Cardiac muscle cell (in vitro differentiated cells and primary cell): ENCODE results near the gene VAX1. TPM values are rescaled to one million over a fixed set of nuclear protein-coding genes. Genes with fewer than 3 reads are reported as not detected.

Experiments
- DNase-seq, 2 donors: peaks; one replicate each; pipeline versions ENCODE4 v3.0.0 to v3.0.0-alpha.2; 2010 to 2017; ENCODE audit warnings: low read depth in 1 of 2, low spot score in 1 of 2
- H3K27ac ChIP-seq: fragments of 200-600 bp; sonication (generic); 2 replicates; pipeline ENCODE4 v1.5.1; 2016
- H3K27me3 ChIP-seq: fragments of 200-600 bp; sonication (generic); 2 replicates; pipeline ENCODE4 v1.6.0; 2016; ENCODE audit warnings: control low read depth
- H3K36me3 ChIP-seq: fragments of 200-600 bp; sonication (generic); 2 replicates; pipeline ENCODE4 v1.5.1; 2016; ENCODE audit warnings: control low read depth
- H3K4me1 ChIP-seq: fragments of 200-600 bp; sonication (generic); 2 replicates; pipeline ENCODE4 v1.8.1; 2017; ENCODE audit warnings: low read depth, mild to moderate bottlenecking, mixed run types
- H3K4me3 ChIP-seq: fragments of 200-600 bp; sonication (generic); 2 replicates; pipeline ENCODE4 v1.5.1; 2016; ENCODE audit warnings: mild to moderate bottlenecking
- H3K9me3 ChIP-seq: fragments of 200-600 bp; sonication (generic); 2 replicates; pipeline ENCODE4 v1.5.1; 2017; ENCODE audit warnings: low read depth, mild to moderate bottlenecking, control low read depth
- polyA plus RNA-seq: library from polyadenylated mRNA; unstranded; fragments of >200 nt; fragmentation: Nextera tagmentation; extraction: Ambion mirVana; gene quantifications from 2 replicates; pipeline ENCODE4 v1.2.1, GENCODE V29; 2016
- total RNA-seq: library from RNA; depleted of rRNA; stranded (reverse); fragments of >200 nt; gene quantifications from 2 replicates; pipeline ENCODE4 v1.2.3, GENCODE V29; 2016
- TF ChIP-seq, protein P1 (sequence below): IDR thresholded peaks from 2 replicates; pipeline ENCODE4 v1.5.1; 2012; ENCODE audit warnings: low read depth, mild to moderate bottlenecking, low read length

Gene VAX1
- total and polyA plus RNA-seq, 2 experiments from 2014 or later, result not detected

DNA sequence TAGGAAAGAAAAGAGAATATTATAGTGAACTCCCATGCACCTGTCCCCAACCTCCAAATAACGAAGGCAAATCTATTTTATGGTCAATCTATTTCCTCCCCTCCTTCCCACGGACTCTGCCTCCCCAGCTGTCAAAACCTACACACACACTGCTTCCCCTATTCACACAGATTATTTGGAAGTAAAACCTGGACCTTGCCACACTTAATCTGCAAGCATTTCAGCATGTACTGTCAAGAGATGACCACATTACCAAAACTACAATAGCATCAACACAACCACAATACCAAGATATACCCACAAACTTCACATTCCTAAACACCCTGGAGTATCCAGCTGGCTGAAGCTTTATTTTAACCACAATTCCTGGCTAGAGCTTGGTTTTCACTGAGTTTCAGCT, 31.4 kb upstream of the VAX1 start:
- Histone ChIP-seq H3K36me3 (no peaks in the 10 kb centered on the region), H3K27me3 (peaks cover 100% of the 10 kb centered on the region), H3K27ac (no peak overlapping the region), H3K9me3 (no peaks in the 10 kb centered on the region), H3K4me1 (no peaks in the 10 kb centered on the region), H3K4me3 (no peak overlapping the region)
- TF ChIP-seq, protein P1, sequence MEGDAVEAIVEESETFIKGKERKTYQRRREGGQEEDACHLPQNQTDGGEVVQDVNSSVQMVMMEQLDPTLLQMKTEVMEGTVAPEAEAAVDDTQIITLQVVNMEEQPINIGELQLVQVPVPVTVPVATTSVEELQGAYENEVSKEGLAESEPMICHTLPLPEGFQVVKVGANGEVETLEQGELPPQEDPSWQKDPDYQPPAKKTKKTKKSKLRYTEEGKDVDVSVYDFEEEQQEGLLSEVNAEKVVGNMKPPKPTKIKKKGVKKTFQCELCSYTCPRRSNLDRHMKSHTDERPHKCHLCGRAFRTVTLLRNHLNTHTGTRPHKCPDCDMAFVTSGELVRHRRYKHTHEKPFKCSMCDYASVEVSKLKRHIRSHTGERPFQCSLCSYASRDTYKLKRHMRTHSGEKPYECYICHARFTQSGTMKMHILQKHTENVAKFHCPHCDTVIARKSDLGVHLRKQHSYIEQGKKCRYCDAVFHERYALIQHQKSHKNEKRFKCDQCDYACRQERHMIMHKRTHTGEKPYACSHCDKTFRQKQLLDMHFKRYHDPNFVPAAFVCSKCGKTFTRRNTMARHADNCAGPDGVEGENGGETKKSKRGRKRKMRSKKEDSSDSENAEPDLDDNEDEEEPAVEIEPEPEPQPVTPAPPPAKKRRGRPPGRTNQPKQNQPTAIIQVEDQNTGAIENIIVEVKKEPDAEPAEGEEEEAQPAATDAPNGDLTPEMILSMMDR, result no peak
- DNase-seq, result peak in 1 of 2 donors; percentile 34

DNA sequence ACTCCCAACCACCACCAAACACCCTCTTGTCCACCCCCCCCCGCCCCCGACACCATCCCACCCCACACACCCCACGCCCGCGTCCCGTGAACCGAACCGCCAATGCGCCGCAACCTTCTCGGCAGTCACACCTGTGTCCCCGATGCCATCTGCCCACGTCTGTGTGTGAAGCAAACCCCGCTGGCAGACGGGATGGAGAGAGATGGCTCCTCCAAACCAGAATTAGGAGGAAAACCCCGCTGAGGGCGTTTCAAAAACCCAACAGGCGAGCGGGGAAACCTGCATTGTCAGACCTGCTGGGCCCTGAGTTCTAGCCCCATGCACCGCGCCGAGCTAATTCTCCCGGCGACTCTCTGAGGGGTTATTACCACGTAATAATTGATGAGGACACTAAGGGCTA, 30.7 kb upstream of the VAX1 start:
- H3K36me3 ChIP-seq, result no peaks in the 10 kb centered on the region
- no peak overlapping the region for H3K27ac ChIP-seq
- H3K9me3 ChIP-seq, result no peaks in the 10 kb centered on the region
- H3K4me1 ChIP-seq, result no peaks in the 10 kb centered on the region
- peaks cover 100% of the 10 kb centered on the region for H3K27me3 ChIP-seq
- DNase-seq, result no peak
- H3K4me3 ChIP-seq, result no peak overlapping the region
- TF ChIP-seq, protein P1, result no peak

DNA sequence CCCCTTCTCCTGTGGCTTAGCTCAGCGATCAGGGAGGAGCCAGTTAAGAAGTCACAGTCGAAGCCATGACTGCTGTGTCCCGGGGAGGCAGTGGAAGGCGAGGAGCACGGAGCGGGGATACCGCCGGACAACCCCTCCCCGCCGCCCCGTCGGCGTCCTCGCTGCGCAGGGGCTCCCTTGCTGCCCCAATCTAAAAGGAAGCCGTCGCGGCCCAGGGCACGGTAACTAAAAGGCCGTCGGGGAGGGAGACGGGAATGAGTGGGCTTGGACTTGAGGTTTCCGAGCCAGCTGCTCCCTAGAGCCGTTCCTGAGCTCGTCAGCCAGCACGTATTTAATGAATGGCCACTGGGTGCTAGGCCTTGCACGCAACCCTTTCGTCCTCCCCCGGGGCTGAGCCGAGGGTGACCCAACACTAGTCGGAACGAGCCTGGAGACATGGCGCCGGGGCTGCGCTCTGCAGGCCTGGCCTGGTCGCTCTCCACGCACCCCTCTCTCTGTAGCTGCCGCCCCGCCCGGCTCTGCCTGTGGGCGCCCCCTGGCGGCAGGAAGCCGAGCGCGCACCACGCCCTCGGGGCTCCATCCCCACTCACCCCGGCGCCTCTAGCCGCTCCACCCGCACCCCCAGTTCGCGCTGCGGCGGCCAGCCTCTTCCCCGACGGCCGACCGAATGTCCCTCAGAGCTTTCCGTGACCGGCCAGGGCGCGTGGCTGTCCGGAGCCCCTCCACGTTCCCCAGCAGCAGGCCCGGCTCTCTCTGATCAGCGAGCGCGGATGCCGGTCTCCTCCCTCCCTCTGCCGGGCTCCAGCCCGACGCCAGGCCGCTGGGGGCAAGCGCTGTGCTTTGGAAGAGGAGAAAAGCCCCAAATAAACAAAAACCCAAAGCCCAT, 30.0 kb upstream of the VAX1 start:
- peak overlapping the region; percentile 13 for H3K4me3 ChIP-seq
- H3K27ac ChIP-seq, result no peak overlapping the region
- peak; percentile 60 to 83 for DNase-seq
- TF ChIP-seq, protein P1, result peak; percentile 83
- H3K9me3 ChIP-seq, result no peaks in the 10 kb centered on the region
- peaks cover 100% of the 10 kb centered on the region for H3K27me3 ChIP-seq
- H3K4me1 ChIP-seq, result no peaks in the 10 kb centered on the region
- H3K36me3 ChIP-seq, result no peaks in the 10 kb centered on the region

DNA sequence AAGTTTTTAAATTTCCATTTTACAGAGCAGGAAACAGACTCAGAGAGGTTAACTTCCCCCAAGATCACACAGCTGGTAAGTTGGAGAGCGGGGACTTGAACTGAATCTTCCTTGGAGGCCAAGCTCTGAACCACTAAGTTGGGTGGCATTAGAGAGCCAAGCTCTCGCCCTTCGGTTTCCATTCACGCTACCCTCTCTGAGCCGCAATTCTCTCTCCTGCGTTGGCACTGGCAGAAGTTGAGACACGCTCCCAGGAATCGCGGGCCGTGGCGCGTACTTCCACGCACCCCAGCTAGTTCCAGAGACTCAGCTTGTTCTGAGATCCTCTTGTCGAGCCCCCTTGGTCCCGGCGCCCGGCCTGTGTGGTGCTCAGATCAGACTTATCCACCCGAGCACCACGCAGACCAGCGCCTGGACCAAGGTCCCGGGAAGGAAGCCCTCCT, 29.3 kb upstream of the VAX1 start:
- Histone ChIP-seq H3K27me3 (peaks cover 100% of the 10 kb centered on the region), H3K4me3 (no peak overlapping the region), H3K36me3 (no peaks in the 10 kb centered on the region), H3K27ac (no peak overlapping the region), H3K4me1 (no peaks in the 10 kb centered on the region), H3K9me3 (no peaks in the 10 kb centered on the region)
- no peak for DNase-seq
- TF ChIP-seq, protein P1, result no peak

DNA sequence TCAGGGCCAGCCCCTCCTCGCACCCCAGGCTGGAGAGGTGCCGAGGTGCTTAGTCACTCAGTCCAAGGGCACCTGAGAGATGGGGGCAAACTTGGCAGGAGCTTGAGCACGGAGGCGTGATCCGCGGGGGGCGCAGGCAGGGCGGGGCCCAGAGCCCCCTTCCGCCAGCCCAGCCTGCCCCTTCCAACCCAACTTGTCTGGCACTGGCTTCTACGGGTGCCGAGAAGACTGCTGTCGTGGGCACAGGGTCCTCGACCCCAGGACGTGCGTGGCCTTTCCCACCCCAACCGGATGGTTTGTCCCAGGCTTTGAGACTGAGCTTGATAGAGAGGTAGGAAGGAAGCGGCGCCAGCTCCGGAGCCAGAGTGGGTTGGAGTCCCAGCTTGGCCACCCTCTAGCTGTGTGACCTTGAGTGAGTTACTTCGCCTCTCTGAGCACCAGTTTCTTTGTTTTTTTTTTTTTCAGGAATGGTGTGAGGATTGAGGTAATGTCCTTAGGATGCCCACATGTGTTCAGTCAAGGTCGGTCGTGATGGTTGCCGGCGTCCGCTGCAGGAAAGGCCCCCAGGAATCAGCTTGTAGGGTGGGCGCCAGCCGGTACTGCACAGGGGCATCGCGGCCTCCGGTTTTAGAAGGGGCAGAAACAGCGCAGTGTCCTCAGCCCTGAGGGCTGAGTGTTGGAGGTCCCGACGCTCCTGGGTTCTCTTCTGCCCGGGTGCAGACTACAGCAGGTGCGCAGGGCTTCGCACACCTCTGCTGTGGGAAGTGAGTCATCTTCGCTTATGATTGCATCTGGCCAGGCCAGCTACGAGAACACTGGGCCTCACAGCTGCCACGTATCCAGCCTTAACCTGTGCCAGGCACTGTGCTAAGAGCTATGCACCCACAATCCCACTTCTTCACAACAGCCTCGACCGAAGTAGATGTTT, 28.6 kb upstream of the VAX1 start:
- Histone ChIP-seq H3K27me3 (peaks cover 100% of the 10 kb centered on the region), H3K27ac (no peak overlapping the region), H3K36me3 (no peaks in the 10 kb centered on the region), H3K4me3 (no peak overlapping the region), H3K9me3 (no peaks in the 10 kb centered on the region), H3K4me1 (no peaks in the 10 kb centered on the region)
- TF ChIP-seq, protein P1, result no peak
- no peak for DNase-seq
